ENCODE measurements around the gene HMX3.
"Not testable (repeated sequence)": the region's sequence is repeated elsewhere in the genome, so short reads cannot be mapped to it uniquely, and the experiment has no call there.

Gene HMX3

GRCh38 chr10:123175389-123176387, 39.9 kb downstream of the HMX3 start:
- DNase-seq (ENCODE audit: low read depth) = no peak

DNA sequence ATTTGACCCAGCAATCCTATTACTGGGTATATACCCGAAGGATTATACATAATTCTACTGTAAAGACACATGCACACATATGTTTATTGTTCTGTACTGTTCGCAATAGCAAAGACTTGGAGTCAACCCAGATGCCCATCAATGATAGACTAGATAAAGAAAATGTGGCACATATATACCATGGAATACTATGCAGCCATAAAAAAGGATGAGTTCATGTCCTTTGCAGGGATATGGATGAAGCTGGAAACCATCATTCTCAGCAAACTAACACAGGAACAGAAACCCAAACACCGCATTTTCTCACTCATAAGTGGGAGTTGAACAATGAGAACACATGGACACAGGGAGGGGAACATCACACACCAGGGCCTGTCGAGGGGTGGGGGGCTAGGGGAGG, 42.6 kb downstream of the HMX3 start:
- not testable (repeated sequence) for DNase-seq (ENCODE audit: low read depth)

- no peak for DNase-seq (ENCODE audit: low read depth)
These were observed 44.6 kb downstream of the HMX3 start for GRCh38 chr10:123180101-123181090.

GRCh38 chr10:123183724-123184123, 48.0 kb downstream of the HMX3 start:
- no peak for DNase-seq (ENCODE audit: low read depth)

DNA sequence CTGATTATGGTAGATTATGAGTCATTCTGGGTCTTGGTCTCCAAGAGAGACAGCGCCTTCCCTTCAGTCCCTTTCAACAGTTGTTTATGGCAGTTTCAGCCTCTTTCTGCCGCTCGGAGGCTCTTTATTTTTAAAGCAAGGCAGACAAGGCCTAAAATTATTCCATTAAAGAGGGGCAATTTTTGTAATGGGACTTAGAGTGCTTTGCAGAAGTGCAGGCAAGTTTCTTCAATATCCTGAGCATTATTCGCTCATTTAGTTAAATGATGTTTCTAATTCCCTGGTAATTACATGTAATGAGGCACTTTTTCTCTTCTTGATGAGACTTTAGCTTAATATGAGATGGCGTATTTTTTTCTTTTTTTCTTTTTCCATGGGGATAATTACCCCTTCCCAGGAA, 52.0 kb downstream of the HMX3 start:
- no peak for DNase-seq (ENCODE audit: low read depth)

All from T follicular helper cell (primary cell).